Loucy (cell line): ENCODE measurements around the gene HIC2.
"Not testable (repeated sequence)": the region's sequence is repeated elsewhere in the genome, so short reads cannot be mapped to it uniquely, and the experiment has no call there.

Experiments used
- H2AFZ ChIP-seq: fragments of 200-600 bp; sonication (generic); 2 replicates; pipeline ENCODE4 v1.6.0; 2016; ENCODE audit warnings: antibody characterized with exemption, mild to moderate bottlenecking, low read length, moderate library complexity
- H3F3A ChIP-seq: fragments of 200-600 bp; 2 replicates; pipeline ENCODE4 v1.6.0; 2016; ENCODE audit warnings: antibody characterized with exemption, low read depth, mild to moderate bottlenecking
- H3K27me3 ChIP-seq: fragments of 200-600 bp; sonication (generic); 2 replicates; pipeline ENCODE4 v1.6.1; 2014; ENCODE audit warnings: low read length, mild to moderate bottlenecking; ENCODE audit not compliant: insufficient read depth, poor library complexity, severe bottlenecking
- H3K36me3 ChIP-seq: fragments of 200-600 bp; sonication (generic); 2 replicates; pipeline ENCODE4 v1.6.1; 2016; ENCODE audit warnings: low read length; ENCODE audit not compliant: insufficient read depth
- H3K4me1 ChIP-seq: fragments of 200-600 bp; sonication (generic); 2 replicates; pipeline ENCODE4 v1.5.1; 2014; ENCODE audit warnings: low read length, mild to moderate bottlenecking; ENCODE audit not compliant: insufficient read depth, poor library complexity, severe bottlenecking
- H3K4me2 ChIP-seq: fragments of 200-600 bp; sonication (generic); 2 replicates; pipeline ENCODE4 v1.6.0; 2014; ENCODE audit warnings: antibody characterized with exemption, low read length, low read depth, mild to moderate bottlenecking; ENCODE audit not compliant: poor library complexity, severe bottlenecking
- H3K4me3 ChIP-seq: fragments of 200-600 bp; sonication (generic); 2 replicates; pipeline ENCODE4 v1.5.1; 2014; ENCODE audit warnings: low read length, mild to moderate bottlenecking, mixed read lengths; ENCODE audit not compliant: poor library complexity, severe bottlenecking
- H3K79me2 ChIP-seq: fragments of 200-600 bp; sonication (generic); 2 replicates; pipeline ENCODE4 v1.6.1; 2014; ENCODE audit warnings: low read length; ENCODE audit not compliant: insufficient read depth
- H3K9ac ChIP-seq: fragments of 200-600 bp; sonication (generic); 2 replicates; pipeline ENCODE4 v1.6.0; 2014; ENCODE audit warnings: mild to moderate bottlenecking, low read depth, low read length, moderate library complexity; ENCODE audit not compliant: poor library complexity, severe bottlenecking
- H3K9me2 ChIP-seq: fragments of 200-600 bp; sonication (generic); replicated peaks from 2 replicates; pipeline ENCODE4 v1.6.1; 2016; ENCODE audit warnings: low read depth, low read length, mixed read lengths
- H3K9me3 ChIP-seq: fragments of 200-600 bp; sonication (generic); 2 replicates; pipeline ENCODE4 v1.6.1; 2014; ENCODE audit warnings: mild to moderate bottlenecking, antibody characterized with exemption, low read length, low read depth; ENCODE audit not compliant: insufficient read depth
- H4K20me1 ChIP-seq: fragments of 200-600 bp; sonication (generic); 2 replicates; pipeline ENCODE4 v1.6.0; 2014; ENCODE audit warnings: antibody characterized with exemption, low read length, mild to moderate bottlenecking; ENCODE audit not compliant: insufficient read depth, poor library complexity, severe bottlenecking

The HIC2 gene

GRCh38 chr22:21469097-21469994, 52.2 kb downstream of the HIC2 start:
- H3K4me2 ChIP-seq, H3K9ac ChIP-seq, H3K4me1 ChIP-seq, H4K20me1 ChIP-seq, H3K27me3 ChIP-seq, H3K79me2 ChIP-seq, H3F3A ChIP-seq, H3K9me3 ChIP-seq, H2AFZ ChIP-seq, H3K9me2 ChIP-seq, H3K4me3 ChIP-seq, H3K36me3 ChIP-seq: not testable (repeated sequence)

- not testable (repeated sequence) for H3F3A ChIP-seq, H3K9ac ChIP-seq, H3K27me3 ChIP-seq, H3K9me2 ChIP-seq, H3K79me2 ChIP-seq, H3K4me1 ChIP-seq, H3K4me3 ChIP-seq, H3K36me3 ChIP-seq, H3K4me2 ChIP-seq, H3K9me3 ChIP-seq, H4K20me1 ChIP-seq, H2AFZ ChIP-seq
Observed at GRCh38 chr22:21472984-21473383, 55.8 kb downstream of the HIC2 start.

- H4K20me1 ChIP-seq, H3F3A ChIP-seq, H3K4me1 ChIP-seq, H3K9ac ChIP-seq, H3K79me2 ChIP-seq, H3K4me3 ChIP-seq, H3K9me2 ChIP-seq, H3K9me3 ChIP-seq, H3K27me3 ChIP-seq, H3K36me3 ChIP-seq, H3K4me2 ChIP-seq, H2AFZ ChIP-seq: not testable (repeated sequence)
Observed at GRCh38 chr22:21473664-21474063, 56.5 kb downstream of the HIC2 start.

- H3K4me2 ChIP-seq, H3K9me3 ChIP-seq, H2AFZ ChIP-seq, H3K79me2 ChIP-seq, H3K36me3 ChIP-seq, H3K27me3 ChIP-seq, H4K20me1 ChIP-seq, H3K4me3 ChIP-seq, H3K9me2 ChIP-seq, H3F3A ChIP-seq, H3K9ac ChIP-seq, H3K4me1 ChIP-seq: not testable (repeated sequence)
Observed at GRCh38 chr22:21484039-21484438, 66.9 kb downstream of the HIC2 start.

GRCh38 chr22:21487723-21488122, 70.6 kb downstream of the HIC2 start:
- H3K79me2 ChIP-seq: not testable (repeated sequence)

GRCh38 chr22:21489149-21489680, 72.0 kb downstream of the HIC2 start:
- H3F3A ChIP-seq, H3K4me3 ChIP-seq, H4K20me1 ChIP-seq, H2AFZ ChIP-seq, H3K27me3 ChIP-seq, H3K4me1 ChIP-seq, H3K36me3 ChIP-seq, H3K9ac ChIP-seq, H3K9me2 ChIP-seq, H3K9me3 ChIP-seq, H3K79me2 ChIP-seq, H3K4me2 ChIP-seq: not testable (repeated sequence)

More at GRCh38 chr22:21487723-21488122, 70.6 kb downstream of the HIC2 start:
- not testable (repeated sequence) for H2AFZ ChIP-seq, H3K9me3 ChIP-seq, H3K4me1 ChIP-seq, H3F3A ChIP-seq, H3K27me3 ChIP-seq, H4K20me1 ChIP-seq, H3K4me2 ChIP-seq, H3K36me3 ChIP-seq, H3K9me2 ChIP-seq, H3K4me3 ChIP-seq, H3K9ac ChIP-seq

GRCh38 chr22:21490556-21490955, 73.4 kb downstream of the HIC2 start:
- not testable (repeated sequence) for H2AFZ ChIP-seq, H3K4me1 ChIP-seq, H3K4me2 ChIP-seq, H3K9me3 ChIP-seq, H3K9ac ChIP-seq, H3K36me3 ChIP-seq, H4K20me1 ChIP-seq, H3K9me2 ChIP-seq, H3F3A ChIP-seq, H3K27me3 ChIP-seq, H3K79me2 ChIP-seq, H3K4me3 ChIP-seq
